ENCODE data around the gene SNCB. TPM values are rescaled to one million over a fixed set of nuclear protein-coding genes. Genes with fewer than 3 reads are reported as not detected.

Gene SNCB
- total RNA-seq, 4 donors from 2014 or later = not detected

DNA sequence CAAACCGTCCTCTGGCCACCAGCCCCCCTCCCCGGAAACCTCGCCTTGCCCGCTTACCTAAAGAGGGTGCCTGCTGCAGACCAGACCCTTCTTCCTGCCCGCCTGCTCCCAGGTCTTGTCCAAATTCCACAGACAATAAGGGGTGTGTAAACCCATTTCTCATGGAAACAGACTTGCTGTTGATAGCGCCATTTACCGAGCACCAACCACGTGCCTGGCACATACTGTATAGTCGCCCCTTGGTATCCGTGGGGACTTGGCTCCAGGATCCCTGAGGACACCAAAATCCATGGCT is 56.1 kb downstream of the SNCB start:
- no peak for DNase-seq (ENCODE audit: low spot score)
- ATAC-seq (ENCODE audit: low FRiP score) = no peak
- TF ChIP-seq, protein P1, sequence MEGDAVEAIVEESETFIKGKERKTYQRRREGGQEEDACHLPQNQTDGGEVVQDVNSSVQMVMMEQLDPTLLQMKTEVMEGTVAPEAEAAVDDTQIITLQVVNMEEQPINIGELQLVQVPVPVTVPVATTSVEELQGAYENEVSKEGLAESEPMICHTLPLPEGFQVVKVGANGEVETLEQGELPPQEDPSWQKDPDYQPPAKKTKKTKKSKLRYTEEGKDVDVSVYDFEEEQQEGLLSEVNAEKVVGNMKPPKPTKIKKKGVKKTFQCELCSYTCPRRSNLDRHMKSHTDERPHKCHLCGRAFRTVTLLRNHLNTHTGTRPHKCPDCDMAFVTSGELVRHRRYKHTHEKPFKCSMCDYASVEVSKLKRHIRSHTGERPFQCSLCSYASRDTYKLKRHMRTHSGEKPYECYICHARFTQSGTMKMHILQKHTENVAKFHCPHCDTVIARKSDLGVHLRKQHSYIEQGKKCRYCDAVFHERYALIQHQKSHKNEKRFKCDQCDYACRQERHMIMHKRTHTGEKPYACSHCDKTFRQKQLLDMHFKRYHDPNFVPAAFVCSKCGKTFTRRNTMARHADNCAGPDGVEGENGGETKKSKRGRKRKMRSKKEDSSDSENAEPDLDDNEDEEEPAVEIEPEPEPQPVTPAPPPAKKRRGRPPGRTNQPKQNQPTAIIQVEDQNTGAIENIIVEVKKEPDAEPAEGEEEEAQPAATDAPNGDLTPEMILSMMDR (IDR thresholded peaks at IDR 0.05) = no peak

DNA sequence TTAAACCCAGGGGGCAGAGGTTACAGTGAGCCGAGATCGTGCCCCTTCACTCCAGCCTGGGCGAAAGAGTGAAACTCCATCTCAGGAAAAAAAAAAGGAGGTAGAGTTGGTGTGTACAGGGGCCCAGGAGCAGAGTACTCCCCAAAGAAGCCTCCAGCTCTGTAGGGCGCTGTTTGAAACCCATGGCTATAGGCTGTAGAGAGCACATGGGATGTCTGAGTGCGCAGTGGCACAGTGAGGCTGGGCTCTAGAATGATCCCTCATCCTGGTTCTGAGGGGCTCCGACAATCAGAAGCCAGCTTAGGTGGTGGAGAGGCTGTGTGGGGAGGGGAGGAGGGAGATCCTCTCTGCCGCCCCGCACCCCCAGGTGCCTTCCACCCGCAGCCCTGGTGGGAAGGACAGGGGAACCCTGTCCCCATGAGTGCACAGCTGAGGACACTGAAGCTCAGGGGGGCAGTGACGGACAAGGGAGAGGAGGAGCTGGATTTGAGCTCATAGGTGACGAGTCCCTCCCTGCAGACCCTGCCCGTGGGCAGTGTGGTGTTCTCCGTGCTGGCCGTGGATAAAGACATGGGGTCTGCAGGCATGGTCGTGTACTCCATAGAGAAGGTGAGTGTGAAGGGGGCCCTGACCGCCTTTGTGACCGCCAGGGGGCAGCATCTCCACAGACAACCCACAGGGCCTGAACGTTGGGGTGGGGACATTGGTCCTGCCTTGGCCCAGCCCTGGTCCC is 56.6 kb downstream of the SNCB start:
- ATAC-seq (ENCODE audit: low FRiP score) = peak; percentile 32
- DNase-seq (ENCODE audit: low spot score) = peak; percentile 70
- TF ChIP-seq, protein P1 (IDR thresholded peaks at IDR 0.05) = no peak

Small RNAs within 50 kb of the gene (small RNA-seq; reads per million reads assigned to genes)
- not detected for gene MIR4281

Other genes starting within 250 kb of the SNCB start
- 10 to 100 TPM in 3 of 4 donors, 1 to 10 TPM in 1; 6.1 to 84.7 (median 24.3) TPM for gene NOP16, start 241.9 kb downstream of the SNCB start, total RNA-seq
- 100 to 1,000 TPM; 105 to 134 (median 116) TPM for gene HIGD2A, start 241.8 kb downstream of the SNCB start, total RNA-seq
- gene CLTB, start 214.0 kb downstream of the SNCB start, total RNA-seq = 100 to 1,000 TPM; 119 to 171 (median 128) TPM
- gene FAF2, start 182.1 kb downstream of the SNCB start, total RNA-seq = 10 to 100 TPM; 27.6 to 31.1 (median 27.8) TPM
- 10 to 100 TPM in 3 of 4 donors, 1 to 10 TPM in 1; 7.4 to 24.4 (median 10.8) TPM for gene RNF44, start 93.1 kb downstream of the SNCB start, total RNA-seq
- not detected for gene CDHR2, start 81.2 kb downstream of the SNCB start, total RNA-seq
- 1 to 10 TPM in 2 of 4 donors, under 1 TPM in 2; 0.37 to 1.9 (median 0.90) TPM for gene GPRIN1, start 20.4 kb downstream of the SNCB start, total RNA-seq
- gene EIF4E1B, start 141 bp upstream of the SNCB start, total RNA-seq = not detected
- gene TSPAN17, start 16.9 kb upstream of the SNCB start, total RNA-seq = 10 to 100 TPM in 3 of 4 donors, 1 to 10 TPM in 1; 8.9 to 16.9 (median 15.1) TPM
- under 1 TPM in 3 of 4 donors, not detected in 1; 0.12 to 0.75 (median 0.28) TPM for gene UNC5A, start 180.0 kb upstream of the SNCB start, total RNA-seq

All from omental fat pad (tissue), 4 donors.